ENCODE data around the gene SHD. TPM values are rescaled to one million over a fixed set of nuclear protein-coding genes. Genes with fewer than 3 reads are reported as not detected.

SHD gene
- total RNA-seq, 1 experiment from 2014 or later = not detected

GRCh38 chr19:4313847-4314490 lies 34.9 kb downstream of the SHD start:
- CTCF ChIA-PET = no interaction called here
- POLR2A ChIA-PET (ENCODE audit: unreplicated experiment) = no interaction called here

GRCh38 chr19:4316956-4317355 lies 37.9 kb downstream of the SHD start:
- POLR2A ChIA-PET (ENCODE audit: unreplicated experiment) = no interaction called here
- H4K20me1 ChIP-seq (ENCODE audit: insufficient read depth) = no peaks in the 10 kb centered on the region
- no peaks in the 10 kb centered on the region for H3K9me2 ChIP-seq (ENCODE audit: insufficient read depth)
- no peak overlapping the region for H3K4me3 ChIP-seq
- no peaks in the 10 kb centered on the region for H3K9me3 ChIP-seq (ENCODE audit: insufficient read depth, low read depth)
- CTCF ChIA-PET = no interaction called here
- no TSS peak for BruUV-seq (replicated peaks)
- DNase-seq = peak in 1 of 2 experiments; percentile 44
- H3K79me2 ChIP-seq (ENCODE audit: low read depth) = no peaks in the 10 kb centered on the region
- H3K4me2 ChIP-seq = no peak overlapping the region
- H3K27me3 ChIP-seq (ENCODE audit: insufficient read depth, low read depth) = no peaks in the 10 kb centered on the region
- H3K36me3 ChIP-seq (ENCODE audit: low read depth) = no peaks in the 10 kb centered on the region
- no peaks in the 10 kb centered on the region for H3K4me1 ChIP-seq (replicated peaks; ENCODE audit: insufficient read depth)
- H2AFZ ChIP-seq = no peak overlapping the region
- no peak overlapping the region for H3K27ac ChIP-seq
- TF ChIP-seq EZH2 (IDR thresholded peaks at IDR 0.05; ENCODE audit: low read depth) (no peak), CTCF (conservative IDR thresholded peaks at IDR 0.05) (no peak)
- H3F3A ChIP-seq (ENCODE audit: insufficient read depth, low read depth) = no peaks in the 10 kb centered on the region
- intact Hi-C loops (cut with micrococcal nuclease; ENCODE audit: unreplicated experiment) = no loop called here

More at GRCh38 chr19:4313847-4314490, 34.9 kb downstream of the SHD start:
- Histone ChIP-seq H3F3A (ENCODE audit: insufficient read depth, low read depth) (peaks cover 6% of the 10 kb centered on the region; the same call in 1 of the 2 replicates), H3K4me1 (replicated peaks; ENCODE audit: insufficient read depth) (no peaks in the 10 kb centered on the region), H3K4me3 (no peak overlapping the region), H2AFZ (no peak overlapping the region), H3K4me2 (no peak overlapping the region), H3K27me3 (ENCODE audit: insufficient read depth, low read depth) (no peaks in the 10 kb centered on the region), H3K9me3 (ENCODE audit: insufficient read depth, low read depth) (no peaks in the 10 kb centered on the region), H3K27ac (no peak overlapping the region), H3K36me3 (ENCODE audit: low read depth) (no peaks in the 10 kb centered on the region), H3K9me2 (ENCODE audit: insufficient read depth) (no peaks in the 10 kb centered on the region), H4K20me1 (ENCODE audit: insufficient read depth) (no peaks in the 10 kb centered on the region), H3K79me2 (ENCODE audit: low read depth) (no peaks in the 10 kb centered on the region)
- intact Hi-C loops (cut with micrococcal nuclease; ENCODE audit: unreplicated experiment) = no loop called here
- no TSS peak for BruUV-seq (replicated peaks)
- TF ChIP-seq CTCF (conservative IDR thresholded peaks at IDR 0.05) = no peak
- TF ChIP-seq EZH2 (IDR thresholded peaks at IDR 0.05; ENCODE audit: low read depth) = no peak
- DNase-seq = no peak

- H3K4me1 ChIP-seq (replicated peaks; ENCODE audit: insufficient read depth) = no peaks in the 10 kb centered on the region
- no peak overlapping the region for H2AFZ ChIP-seq
- no peaks in the 10 kb centered on the region for H3K79me2 ChIP-seq (ENCODE audit: low read depth)
- no peak for TF ChIP-seq EZH2 (IDR thresholded peaks at IDR 0.05; ENCODE audit: low read depth)
- no peak for TF ChIP-seq CTCF (conservative IDR thresholded peaks at IDR 0.05)
- ChIA-PET CTCF (no interaction called here), POLR2A (ENCODE audit: unreplicated experiment) (no interaction called here)
- no peak overlapping the region for H3K27ac ChIP-seq
- BruUV-seq (replicated peaks) = no TSS peak
- intact Hi-C loops (cut with micrococcal nuclease; ENCODE audit: unreplicated experiment) = no loop called here
- H3F3A ChIP-seq (ENCODE audit: insufficient read depth, low read depth) = no peaks in the 10 kb centered on the region
- no peaks in the 10 kb centered on the region for H3K9me2 ChIP-seq (ENCODE audit: insufficient read depth)
- no peak for DNase-seq
- no peak overlapping the region for H3K4me2 ChIP-seq
- H3K36me3 ChIP-seq (ENCODE audit: low read depth) = no peaks in the 10 kb centered on the region
- no peaks in the 10 kb centered on the region for H3K27me3 ChIP-seq (ENCODE audit: insufficient read depth, low read depth)
- H4K20me1 ChIP-seq (ENCODE audit: insufficient read depth) = no peaks in the 10 kb centered on the region
- no peak overlapping the region for H3K4me3 ChIP-seq
- H3K9me3 ChIP-seq (ENCODE audit: insufficient read depth, low read depth) = no peaks in the 10 kb centered on the region
These were observed 39.4 kb downstream of the SHD start for GRCh38 chr19:4318460-4318859.
